OCI-LY1 (cell line): ENCODE results near the gene MPHOSPH9.

Experiments
- H2AFZ ChIP-seq: fragments of 200-600 bp; sonication (generic), shearing (Covaris generic); 2 replicates; pipeline ENCODE4 v1.6.0; 2014; ENCODE audit warnings: antibody characterized with exemption, mild to moderate bottlenecking, low read length
- H3F3A ChIP-seq: fragments of 200-600 bp; sonication (generic), shearing (Covaris generic); 2 replicates; pipeline ENCODE4 v1.6.0; 2014; ENCODE audit warnings: mild to moderate bottlenecking, antibody characterized with exemption, low read length, moderate library complexity; ENCODE audit not compliant: insufficient read depth
- H3K27ac ChIP-seq: fragments of 200-600 bp; sonication (generic); 2 replicates; pipeline ENCODE4 v1.5.1; 2014; ENCODE audit warnings: low read length, mixed run types, mild to moderate bottlenecking, low read depth; ENCODE audit not compliant: poor library complexity, severe bottlenecking
- H3K27me3 ChIP-seq: fragments of 200-600 bp; sonication (generic); 2 replicates; pipeline ENCODE4 v1.6.0; 2014; ENCODE audit warnings: antibody characterized with exemption, mild to moderate bottlenecking, low read length, moderate library complexity; ENCODE audit not compliant: insufficient read depth
- H3K36me3 ChIP-seq: fragments of 200-600 bp; sonication (generic); 2 replicates; pipeline ENCODE4 v1.6.1; 2014; ENCODE audit warnings: mild to moderate bottlenecking, antibody characterized with exemption, low read length, moderate library complexity, mixed read lengths; ENCODE audit not compliant: insufficient read depth
- H3K4me1 ChIP-seq: fragments of 200-600 bp; sonication (generic); 2 replicates; pipeline ENCODE4 v1.5.1; 2014; ENCODE audit warnings: mild to moderate bottlenecking, low read length, moderate library complexity; ENCODE audit not compliant: insufficient read depth, severe bottlenecking
- H3K4me2 ChIP-seq: fragments of 200-600 bp; sonication (generic), shearing (Covaris generic); 2 replicates; pipeline ENCODE4 v1.6.1; 2014; ENCODE audit warnings: low read length
- H3K4me3 ChIP-seq: fragments of 200-600 bp; sonication (generic); 2 replicates; pipeline ENCODE4 v1.5.1; 2014; ENCODE audit warnings: low read length, low read depth, mild to moderate bottlenecking, mixed read lengths; ENCODE audit not compliant: poor library complexity, severe bottlenecking
- H3K79me2 ChIP-seq: fragments of 200-600 bp; shearing (Covaris generic); 2 replicates; pipeline ENCODE4 v1.6.1; 2016; ENCODE audit warnings: mixed run types, low read length, mixed read lengths; ENCODE audit not compliant: insufficient read depth
- H3K9ac ChIP-seq: fragments of 200-600 bp; sonication (generic), shearing (Covaris generic); 2 replicates; pipeline ENCODE4 v1.6.1; 2014; ENCODE audit warnings: mild to moderate bottlenecking, low read length, mixed read lengths
- H3K9me2 ChIP-seq: fragments of 200-600 bp; sonication (generic), shearing (Covaris generic); 2 replicates; pipeline ENCODE4 v1.6.1; 2014; ENCODE audit warnings: low read depth, mild to moderate bottlenecking, low read length, mixed read lengths
- H3K9me3 ChIP-seq: fragments of 200-600 bp; shearing (Covaris generic); 2 replicates; pipeline ENCODE4 v1.6.1; 2014; ENCODE audit warnings: low read length, mixed read lengths
- H4K20me1 ChIP-seq: fragments of 200-600 bp; sonication (generic), shearing (Covaris generic); 2 replicates; pipeline ENCODE4 v1.6.0; 2016; ENCODE audit warnings: mild to moderate bottlenecking, low read length; ENCODE audit not compliant: insufficient read depth
- EZH2 ChIP-seq: fragments of 200-600 bp; sonication (generic), shearing (Covaris generic); IDR thresholded peaks from 2 replicates; pipeline ENCODE4 v1.8.0; 2017; ENCODE audit warnings: borderline replicate concordance, mixed run types, mild to moderate bottlenecking, antibody characterized with exemption, low read length, moderate library complexity, mixed read lengths
- TF ChIP-seq, protein P1 (sequence below): fragments of 200-600 bp; sonication (generic), shearing (Covaris generic); IDR thresholded peaks from 2 replicates; pipeline ENCODE4 v1.5.1; 2017; ENCODE audit warnings: mild to moderate bottlenecking, antibody characterized with exemption, low read length, moderate library complexity, mixed read lengths

Gene MPHOSPH9

GRCh38 chr12:123153906-123154305 is 79.0 kb downstream of the MPHOSPH9 start:
- Histone ChIP-seq H3K4me3 (no peak overlapping the region), H3K9ac (no peak overlapping the region), H3K36me3 (peaks cover 35% of the 10 kb centered on the region), H2AFZ (no peak overlapping the region), H3K9me3 (no peaks in the 10 kb centered on the region), H3F3A (0 out of 2 replicates have a peak, but pooled peaks cover 4% of the 10 kb centered on the region), H3K27ac (peak overlapping the region; percentile 91), H3K27me3 (no peaks in the 10 kb centered on the region), H4K20me1 (no peaks in the 10 kb centered on the region), H3K9me2 (no peaks in the 10 kb centered on the region), H3K4me2 (no peak overlapping the region; the same call in 1 of the 2 replicates), H3K79me2 (peaks cover 31% of the 10 kb centered on the region), H3K4me1 (peaks cover 42% of the 10 kb centered on the region)
- TF ChIP-seq, protein P1, sequence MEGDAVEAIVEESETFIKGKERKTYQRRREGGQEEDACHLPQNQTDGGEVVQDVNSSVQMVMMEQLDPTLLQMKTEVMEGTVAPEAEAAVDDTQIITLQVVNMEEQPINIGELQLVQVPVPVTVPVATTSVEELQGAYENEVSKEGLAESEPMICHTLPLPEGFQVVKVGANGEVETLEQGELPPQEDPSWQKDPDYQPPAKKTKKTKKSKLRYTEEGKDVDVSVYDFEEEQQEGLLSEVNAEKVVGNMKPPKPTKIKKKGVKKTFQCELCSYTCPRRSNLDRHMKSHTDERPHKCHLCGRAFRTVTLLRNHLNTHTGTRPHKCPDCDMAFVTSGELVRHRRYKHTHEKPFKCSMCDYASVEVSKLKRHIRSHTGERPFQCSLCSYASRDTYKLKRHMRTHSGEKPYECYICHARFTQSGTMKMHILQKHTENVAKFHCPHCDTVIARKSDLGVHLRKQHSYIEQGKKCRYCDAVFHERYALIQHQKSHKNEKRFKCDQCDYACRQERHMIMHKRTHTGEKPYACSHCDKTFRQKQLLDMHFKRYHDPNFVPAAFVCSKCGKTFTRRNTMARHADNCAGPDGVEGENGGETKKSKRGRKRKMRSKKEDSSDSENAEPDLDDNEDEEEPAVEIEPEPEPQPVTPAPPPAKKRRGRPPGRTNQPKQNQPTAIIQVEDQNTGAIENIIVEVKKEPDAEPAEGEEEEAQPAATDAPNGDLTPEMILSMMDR: no peak
- no peak for TF ChIP-seq EZH2

GRCh38 chr12:123152833-123153232 is 80.1 kb downstream of the MPHOSPH9 start:
- Histone ChIP-seq H3K4me3 (peak overlapping the region; percentile 89), H3K36me3 (peaks cover 46% of the 10 kb centered on the region), H2AFZ (no peak overlapping the region), H3K9me3 (no peaks in the 10 kb centered on the region), H3K9me2 (no peaks in the 10 kb centered on the region), H3K4me1 (peaks cover 52% of the 10 kb centered on the region), H3K4me2 (no peak overlapping the region; the same call in 1 of the 2 replicates), H3F3A (0 out of 2 replicates have a peak, but pooled peaks cover 4% of the 10 kb centered on the region), H4K20me1 (no peaks in the 10 kb centered on the region), H3K9ac (peak overlapping the region; percentile 99; the same call in 1 of the 2 replicates), H3K27ac (peak overlapping the region; percentile 91), H3K27me3 (no peaks in the 10 kb centered on the region), H3K79me2 (peaks cover 42% of the 10 kb centered on the region)
- no peak for TF ChIP-seq EZH2
- TF ChIP-seq, protein P1: no peak

GRCh38 chr12:123151457-123152454 is 81.2 kb downstream of the MPHOSPH9 start:
- H3K79me2 ChIP-seq: peaks cover 53% of the 10 kb centered on the region
- peaks cover 63% of the 10 kb centered on the region for H3K4me1 ChIP-seq
- no peaks in the 10 kb centered on the region for H4K20me1 ChIP-seq
- H3K36me3 ChIP-seq: peaks cover 53% of the 10 kb centered on the region
- H2AFZ ChIP-seq: no peak overlapping the region
- TF ChIP-seq, protein P1: no peak
- TF ChIP-seq EZH2: no peak
- H3K4me2 ChIP-seq: peak overlapping the region; percentile 99
- H3K9me3 ChIP-seq: no peaks in the 10 kb centered on the region
- H3K4me3 ChIP-seq: peak overlapping the region; percentile 89
- H3K9me2 ChIP-seq: no peaks in the 10 kb centered on the region
- peak overlapping the region; percentile 91 for H3K27ac ChIP-seq
- no peaks in the 10 kb centered on the region for H3K27me3 ChIP-seq
- H3F3A ChIP-seq: 0 out of 2 replicates have a peak, but pooled peaks cover 4% of the 10 kb centered on the region
- H3K9ac ChIP-seq: peak overlapping the region; percentile 99
